GM19238 (cell line): ENCODE results near the gene ADAMTSL5.
"Not testable (repeated sequence)": the region's sequence is repeated elsewhere in the genome, so short reads cannot be mapped to it uniquely, and the experiment has no call there.

Experiments used
- DNase-seq: peaks from one replicate; pipeline ENCODE4 v3.0.0; 2011; ENCODE audit warnings: low spot score; ENCODE audit not compliant: insufficient read length

Gene ADAMTSL5

GRCh38 chr19:1481893-1482360 is 30.9 kb downstream of the ADAMTSL5 start:
- DNase-seq = no peak

- no peak for DNase-seq
Observed at GRCh38 chr19:1481224-1481892, 31.5 kb downstream of the ADAMTSL5 start.

GRCh38 chr19:1478934-1479707 is 33.7 kb downstream of the ADAMTSL5 start, which contains the start of gene C19orf25:
TSS of gene C19orf25 (minus strand) at chr19:1479215. CDS start at chr19:1478903, 312 bp downstream.
- DNase-seq = peak; percentile 99

GRCh38 chr19:1477056-1477455 is 35.8 kb downstream of the ADAMTSL5 start:
- DNase-seq = not testable (repeated sequence)

GRCh38 chr19:1475751-1476437 is 36.9 kb downstream of the ADAMTSL5 start:
- DNase-seq = no peak

- no peak for DNase-seq
Observed at GRCh38 chr19:1474765-1475351, 38.0 kb downstream of the ADAMTSL5 start.

- DNase-seq = no peak
Observed at GRCh38 chr19:1474011-1474764, 38.6 kb downstream of the ADAMTSL5 start.

- DNase-seq = no peak
Observed at GRCh38 chr19:1473085-1473851, 39.6 kb downstream of the ADAMTSL5 start.

- no peak for DNase-seq
Observed at GRCh38 chr19:1472231-1473084, 40.4 kb downstream of the ADAMTSL5 start.

- DNase-seq = no peak
Observed at GRCh38 chr19:1471515-1472160, 41.2 kb downstream of the ADAMTSL5 start.

- DNase-seq = no peak
Observed at GRCh38 chr19:1471010-1471514, 41.8 kb downstream of the ADAMTSL5 start.

- no peak for DNase-seq
Observed at GRCh38 chr19:1470305-1471009, 42.4 kb downstream of the ADAMTSL5 start.

GRCh38 chr19:1470055-1470304 is 42.8 kb downstream of the ADAMTSL5 start:
- no peak for DNase-seq

GRCh38 chr19:1469255-1470054 is 43.4 kb downstream of the ADAMTSL5 start:
- DNase-seq = no peak

- no peak for DNase-seq
Observed at GRCh38 chr19:1468821-1469254, 44.0 kb downstream of the ADAMTSL5 start.

- DNase-seq = no peak
Observed at GRCh38 chr19:1468274-1468820, 44.5 kb downstream of the ADAMTSL5 start.
